ENCODE measurements around the gene TSR3. TPM values are rescaled to one million over a fixed set of nuclear protein-coding genes. Genes with fewer than 3 reads are reported as not detected.

Gene TSR3
- total RNA-seq, 1 experiment from 2014 or later, result 58.8 TPM

DNA sequence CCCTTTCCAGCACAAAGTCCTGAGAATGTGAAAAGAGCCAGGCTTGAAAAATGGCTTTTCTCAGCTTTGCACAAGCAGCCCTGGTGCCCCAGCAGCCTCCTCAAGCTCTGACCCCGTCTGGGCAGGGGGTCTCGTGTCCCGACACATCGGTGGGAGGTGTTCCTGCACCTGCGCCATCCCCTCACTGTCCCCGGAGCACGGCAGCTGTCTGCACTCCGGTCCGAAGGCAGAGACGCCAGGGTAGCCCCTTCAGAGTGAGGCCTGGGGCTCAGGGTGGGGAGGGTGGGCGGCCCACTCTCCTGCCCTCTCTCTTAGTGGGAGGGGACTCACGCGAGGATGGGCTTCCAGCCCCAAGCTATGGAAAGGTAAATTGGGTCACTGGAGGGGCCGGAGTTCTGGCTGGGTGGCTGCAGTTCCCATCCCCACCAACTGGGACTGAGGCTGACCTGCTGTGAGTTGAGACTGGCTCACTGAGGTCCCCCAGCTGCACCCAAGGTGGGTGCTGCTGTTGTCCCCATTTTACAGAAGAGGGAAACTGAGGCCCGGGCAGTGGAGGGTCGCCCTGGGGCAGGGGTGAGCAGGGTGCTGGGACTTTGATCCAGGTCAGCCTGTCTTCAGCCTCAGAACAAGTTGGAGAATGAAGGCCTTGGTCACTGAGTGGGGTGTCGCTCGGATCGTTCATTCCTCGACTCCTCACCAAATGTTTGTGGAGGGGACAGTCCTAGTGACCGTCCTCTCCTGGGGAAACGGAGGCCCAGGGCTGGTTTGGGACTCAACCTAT is 20.6 kb downstream of the TSR3 start:
- peak overlapping the region; percentile 95 for H2BK12ac ChIP-seq (ENCODE audit: insufficient read length, low read depth, low read length)
- H3K9me3 ChIP-seq (ENCODE audit: control insufficient read depth, low read depth, low read length), result no peaks in the 10 kb centered on the region
- no peak overlapping the region for H2AK5ac ChIP-seq (ENCODE audit: insufficient read length, low read length)
- H2BK20ac ChIP-seq (ENCODE audit: low read depth, low read length, poor library complexity, severe bottlenecking), result no peak overlapping the region
- no peak overlapping the region for H3K56ac ChIP-seq (ENCODE audit: insufficient read length, low read depth, low read length)
- H3K4me2 ChIP-seq (ENCODE audit: insufficient read depth, insufficient read length, low read length), result peak overlapping the region; percentile 73
- peak overlapping the region; percentile 7 for H4K91ac ChIP-seq (ENCODE audit: insufficient read length, low read depth, low read length)
- H2BK5ac ChIP-seq (ENCODE audit: insufficient read length, low read length), result no peak overlapping the region
- H2BK15ac ChIP-seq (ENCODE audit: low read depth, low read length), result no peak overlapping the region; the same call in 1 of the 2 replicates
- H3K23ac ChIP-seq (ENCODE audit: insufficient read length, low read depth, low read length), result no peak overlapping the region
- H3K23me2 ChIP-seq (ENCODE audit: insufficient read length, low read depth, low read length, poor library complexity, severe bottlenecking), result peaks cover 20% of the 10 kb centered on the region
- Mint-ChIP-seq H3K9me3 (no peaks in the 10 kb centered on the region), H3K4me1 (peaks cover 12 to 22% of the 10 kb centered on the region in 2 experiments), H3K36me3 (ENCODE audit: insufficient read depth in 1 of 3, low read depth in 3 of 3) (no peaks in the 10 kb centered on the region), H3K27ac (peak overlapping the region in 2 of 3 experiments; percentile 44 to 95; a peak in 2 of 7 replicates), H3K4me3 (peak overlapping the region; percentile 54 to 84; a peak in 4 of 5 replicates), H3K27me3 (ENCODE audit: low read depth) (peaks cover 33% of the 10 kb centered on the region)
- DNase-seq, result no peak
- no peaks in the 10 kb centered on the region for H3K4me1 ChIP-seq (ENCODE audit: insufficient read depth, low read length)
- no peak overlapping the region for H4K8ac ChIP-seq (replicated peaks; ENCODE audit: insufficient read length, low read depth, low read length)
- H3K79me1 ChIP-seq (ENCODE audit: insufficient read depth, low read depth, low read length, poor library complexity, severe bottlenecking), result no peaks in the 10 kb centered on the region
- H2AFZ ChIP-seq (ENCODE audit: low read length), result no peak overlapping the region
- H3K18ac ChIP-seq (ENCODE audit: insufficient read length, low read depth, low read length), result peak overlapping the region; percentile 53
- no peak overlapping the region for H3T11ph ChIP-seq (ENCODE audit: low read length)
- no peaks in the 10 kb centered on the region for H4K20me1 ChIP-seq (ENCODE audit: control insufficient read depth, insufficient read depth, insufficient read length)
- H3K27ac ChIP-seq (ENCODE audit: insufficient read length, low read depth, low read length), result no peak overlapping the region
- peak overlapping the region; percentile 69 for H3K14ac ChIP-seq (ENCODE audit: insufficient read depth, low read length)
- no peak overlapping the region; the same call in 1 of the 2 replicates for H3K4ac ChIP-seq (ENCODE audit: low read depth, low read length)
- H3K27me3 ChIP-seq (ENCODE audit: insufficient read depth, low read length), result peaks cover 16% of the 10 kb centered on the region; the same call in 1 of the 2 replicates
- H3K9ac ChIP-seq (ENCODE audit: extremely low read depth, insufficient read length, low read length), result no peak overlapping the region
- no peak overlapping the region for H4K5ac ChIP-seq (ENCODE audit: insufficient read length, low read depth, low read length)
- no peak overlapping the region for H2BK120ac ChIP-seq (ENCODE audit: low read depth, low read length, poor library complexity, severe bottlenecking)
- H3K79me2 ChIP-seq (ENCODE audit: insufficient read depth, low read length), result no peaks in the 10 kb centered on the region
- no CpG with 5 or more reads among the region's 22 CpGs for WGBS (ENCODE audit: extremely low coverage, insufficient read length, low lambda C conversion rate)
- no peak for TF ChIP-seq CTCF (conservative IDR thresholded peaks at IDR 0.05)
